Glomerular visceral epithelial cell (primary cell): ENCODE results near the gene RAB3GAP2.
"Not testable (repeated sequence)": the region's sequence is repeated elsewhere in the genome, so short reads cannot be mapped to it uniquely, and the experiment has no call there.

ENCODE experiments used
- DNase-seq: peaks from one replicate; pipeline ENCODE4 v3.0.0-alpha.2; 2016; ENCODE audit errors: extremely low spot score

Gene RAB3GAP2

DNA sequence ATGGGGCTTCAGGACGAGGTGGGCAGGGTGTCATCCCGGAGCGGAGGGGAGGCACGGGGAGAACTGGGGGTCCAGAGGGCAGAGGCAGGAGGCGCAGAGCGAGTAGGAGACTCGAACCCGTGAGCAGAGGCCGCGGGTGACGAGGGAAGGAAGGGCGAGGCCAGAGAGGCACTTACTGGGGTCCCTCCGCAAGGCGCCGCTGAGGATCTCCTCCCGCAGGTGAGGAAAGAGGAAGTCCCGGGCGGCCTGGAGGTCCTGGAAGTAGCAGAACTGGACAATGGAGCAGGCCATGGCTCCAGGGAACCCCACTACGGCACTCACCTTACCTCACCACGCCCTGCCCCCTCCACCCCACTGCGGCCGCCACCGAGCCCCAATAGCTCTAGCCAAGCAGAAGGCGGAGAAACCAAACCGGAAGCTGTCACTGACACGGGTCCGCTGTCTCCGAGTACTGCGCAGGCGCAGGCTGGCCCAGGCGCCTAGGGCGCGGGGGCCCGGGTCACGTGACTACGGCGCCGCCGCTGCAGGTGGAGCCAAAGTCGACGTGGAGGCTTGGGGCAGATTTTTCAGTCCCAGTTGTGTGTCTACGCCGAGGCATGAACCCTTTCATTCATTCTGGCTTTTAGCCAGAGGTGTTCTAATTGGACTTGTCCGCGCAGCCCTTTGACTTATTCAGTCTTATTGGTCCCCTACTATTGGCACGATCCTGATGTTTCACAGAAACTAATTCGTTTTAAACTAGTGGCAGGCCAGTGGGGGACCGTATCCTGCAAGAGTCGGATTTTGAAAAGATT, at the start of gene RAB3GAP2:
Gene RAB3GAP2 (minus strand): TSS at position 407 of the 794 bp plus-strand sequence. CDS start 116 bp downstream, at position 291.
- DNase-seq: peak; percentile 96

- DNase-seq: no peak
Observed at GRCh38 chr1:220321758-220322157, 49.5 kb upstream of the RAB3GAP2 start.

DNA sequence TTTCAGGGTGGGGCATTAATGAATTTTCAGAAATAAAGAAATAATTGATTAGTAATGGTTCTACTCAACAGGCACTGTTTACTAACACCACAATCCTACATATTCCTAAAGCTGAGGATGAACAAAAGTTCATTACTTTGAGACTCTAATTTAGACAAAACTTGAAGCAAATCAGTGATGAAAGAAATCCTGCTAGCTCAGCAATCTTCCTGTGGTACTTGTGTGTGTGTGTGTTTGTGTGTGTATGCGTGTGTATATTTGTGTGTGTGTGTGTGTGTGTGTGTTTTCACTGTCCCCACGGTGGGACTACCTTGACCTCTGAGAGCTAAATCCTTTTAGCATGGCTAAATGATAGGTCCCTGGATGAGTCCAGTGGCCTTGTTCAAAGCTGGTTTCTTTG, 48.5 kb upstream of the RAB3GAP2 start:
- no peak for DNase-seq

DNA sequence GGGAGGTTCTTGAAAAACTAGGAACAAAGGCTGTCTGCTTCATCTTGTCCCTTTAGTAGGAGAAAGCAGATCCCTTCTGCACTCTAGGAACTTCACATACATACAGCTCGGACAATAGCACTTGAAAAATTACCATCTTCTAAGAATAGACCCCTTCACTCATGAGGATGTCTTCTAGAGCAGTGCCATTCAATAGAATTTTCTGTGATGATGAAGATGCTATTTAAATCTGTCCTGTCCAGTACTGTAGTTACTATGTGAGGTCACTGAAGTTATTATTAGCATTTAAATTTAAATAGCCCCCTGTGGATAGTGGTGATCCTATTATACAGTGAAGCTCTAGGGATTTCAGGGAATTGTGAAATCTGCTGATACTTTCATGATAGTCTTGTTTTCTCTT, 46.4 kb upstream of the RAB3GAP2 start:
- DNase-seq: no peak

DNA sequence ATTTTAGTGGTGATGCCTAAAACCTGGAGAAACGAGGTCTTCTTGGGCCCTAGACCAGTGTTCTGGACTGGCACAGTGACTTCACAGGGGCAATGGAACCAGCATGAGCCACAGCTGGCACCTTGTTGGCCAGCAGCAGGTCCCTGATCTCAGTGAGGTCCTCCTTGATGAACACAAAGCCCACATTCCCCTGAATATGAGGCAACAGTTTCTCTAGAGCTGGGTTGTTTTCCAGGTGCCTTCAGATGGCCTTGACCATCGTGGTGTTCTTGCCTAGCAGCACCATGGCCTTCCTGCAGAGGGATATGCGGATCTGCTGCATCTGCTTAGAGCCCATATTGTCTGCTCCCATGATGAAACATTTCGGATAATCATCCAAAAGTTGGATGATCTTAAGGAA, 44.9 kb upstream of the RAB3GAP2 start:
- no peak for DNase-seq

- DNase-seq: no peak
Observed at GRCh38 chr1:220316305-220316704, 44.1 kb upstream of the RAB3GAP2 start.

DNA sequence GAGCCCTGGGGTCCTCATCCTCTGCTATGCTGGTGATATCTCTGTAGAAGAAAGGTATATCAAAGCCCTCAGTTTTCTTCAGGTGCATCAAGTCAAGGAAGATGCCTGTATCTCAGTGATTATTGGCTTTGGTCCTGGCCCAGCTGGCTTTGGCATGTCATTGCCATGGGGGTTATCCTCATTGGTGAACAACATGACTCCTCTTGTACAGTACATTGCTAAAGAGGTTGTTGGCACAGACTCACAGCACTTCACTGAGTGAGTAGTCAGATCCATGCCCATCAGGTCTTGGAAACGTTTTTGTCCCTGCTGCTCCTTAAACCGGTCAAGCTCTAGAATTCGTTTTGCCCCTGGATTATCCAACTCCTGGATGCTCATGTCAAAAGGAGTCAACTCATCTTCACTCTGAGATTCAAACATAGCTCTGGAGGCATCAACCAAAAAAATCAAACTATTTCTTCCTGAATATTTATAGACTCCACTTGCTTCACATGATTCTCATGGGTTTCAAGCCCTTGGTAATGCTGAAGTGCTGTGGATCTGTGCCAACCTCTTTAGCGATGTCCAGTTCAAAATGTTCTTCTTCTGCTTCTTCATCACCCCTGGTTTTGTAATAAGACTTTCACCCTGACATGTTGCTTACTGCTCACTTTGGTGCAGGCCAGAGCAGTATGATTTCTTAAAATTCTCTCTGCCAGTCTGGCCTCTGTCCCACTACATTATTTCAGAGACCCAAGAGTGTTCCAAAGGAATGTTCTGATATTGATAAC, 43.0 kb upstream of the RAB3GAP2 start:
- DNase-seq: no peak

DNA sequence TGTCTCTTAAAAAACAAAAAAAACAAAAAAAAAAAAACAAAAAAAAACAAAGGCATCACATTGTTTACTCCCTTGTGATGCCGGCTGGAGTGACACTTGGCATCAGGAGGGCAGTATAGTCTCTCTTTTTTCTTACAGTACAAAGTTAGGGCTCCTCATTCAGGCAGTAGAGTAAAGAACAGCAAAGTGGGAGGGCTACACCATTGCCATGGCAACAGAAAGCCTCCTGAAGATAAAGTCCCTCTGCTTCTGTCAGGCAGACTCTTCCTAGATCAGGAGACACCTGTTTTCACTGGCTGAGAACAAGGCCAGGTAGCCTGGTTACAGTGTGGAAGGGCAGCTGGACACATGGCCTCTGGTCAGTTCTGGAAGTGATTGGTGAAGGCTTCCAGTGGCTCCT, 41.3 kb upstream of the RAB3GAP2 start:
- no peak for DNase-seq

GRCh38 chr1:220310147-220310546, 37.9 kb upstream of the RAB3GAP2 start:
- DNase-seq: not testable (repeated sequence)

- DNase-seq: no peak
Observed at GRCh38 chr1:220307607-220308006, 35.4 kb upstream of the RAB3GAP2 start.

DNA sequence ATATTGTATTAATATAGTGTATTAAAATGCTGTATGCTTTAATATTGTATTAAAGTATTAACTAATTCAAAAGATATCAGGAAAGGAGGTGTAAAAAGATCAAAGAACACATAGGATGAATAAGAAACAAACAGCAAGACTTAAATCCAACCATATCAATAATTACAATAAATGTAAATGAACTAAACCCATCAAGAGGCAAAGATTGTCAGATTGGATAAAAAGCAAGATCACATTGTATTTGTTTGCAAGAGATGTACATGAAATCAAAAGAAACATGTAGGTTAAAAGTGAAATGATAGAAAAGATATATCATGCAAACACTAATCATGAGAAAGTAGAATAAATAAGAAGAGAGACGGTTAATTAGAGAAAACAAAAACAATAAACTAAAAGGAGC, 34.1 kb upstream of the RAB3GAP2 start:
- DNase-seq: no peak

DNA sequence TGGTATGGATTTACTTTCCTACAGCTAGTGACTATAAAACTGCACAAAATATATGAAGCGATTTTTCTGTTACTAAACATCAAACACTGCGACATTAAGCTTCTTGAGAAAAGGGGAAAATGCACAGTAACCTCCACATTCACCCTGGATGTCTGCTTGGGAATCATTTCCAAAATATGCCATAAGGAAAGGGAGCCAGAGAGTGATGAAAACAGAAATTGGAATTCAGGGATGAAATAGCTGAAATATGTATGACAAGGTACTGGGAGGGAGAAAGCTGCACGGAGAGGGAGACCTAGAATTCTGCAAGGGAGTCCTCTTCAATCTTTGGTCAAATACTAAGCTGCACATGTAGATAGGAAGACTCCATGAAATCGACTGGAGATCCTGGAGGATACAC, 31.6 kb upstream of the RAB3GAP2 start:
- no peak for DNase-seq

- no peak for DNase-seq
Observed at GRCh38 chr1:220301630-220302029, 29.4 kb upstream of the RAB3GAP2 start.

DNA sequence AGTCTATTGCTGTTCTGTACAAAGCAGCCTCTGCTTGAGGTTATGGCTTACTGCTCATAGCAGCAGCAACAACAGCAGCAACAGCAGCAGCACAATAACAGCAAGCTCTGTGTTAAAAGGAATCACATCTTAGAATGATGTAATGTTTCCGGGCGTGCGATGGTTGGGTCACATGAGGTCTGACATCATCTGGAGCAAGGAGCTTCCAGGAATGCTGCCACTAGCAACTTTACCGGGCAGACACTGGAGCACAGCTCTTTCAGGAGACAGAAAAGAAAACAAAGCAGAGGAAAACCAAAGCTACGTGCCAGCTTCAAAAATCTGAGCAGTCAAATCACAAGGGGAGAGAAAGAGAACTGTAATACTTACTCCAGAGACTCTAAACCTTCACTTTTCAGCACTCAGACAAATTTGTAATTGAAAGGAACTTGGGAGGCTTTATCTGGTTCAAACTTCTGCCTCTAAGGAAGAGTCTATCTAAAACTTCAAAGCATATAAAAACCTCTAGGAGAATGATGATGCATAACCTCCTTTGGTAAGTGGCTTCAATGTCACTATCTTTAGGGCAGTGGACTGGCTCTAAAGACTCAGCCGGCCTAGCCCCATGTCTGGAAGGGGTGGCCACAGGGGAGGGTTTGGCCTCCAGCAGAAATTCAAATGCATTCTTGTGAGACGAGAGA, 28.3 kb upstream of the RAB3GAP2 start:
- DNase-seq: peak; percentile 86

GRCh38 chr1:220299337-220299736, 27.1 kb upstream of the RAB3GAP2 start:
- DNase-seq: no peak

GRCh38 chr1:220298470-220299205, 26.4 kb upstream of the RAB3GAP2 start:
- no peak for DNase-seq

GRCh38 chr1:220296981-220297380, 24.7 kb upstream of the RAB3GAP2 start:
- DNase-seq: no peak

- no peak for DNase-seq
Observed at GRCh38 chr1:220294846-220295301, 22.6 kb upstream of the RAB3GAP2 start.

- DNase-seq: no peak
Observed at GRCh38 chr1:220291580-220291979, 19.3 kb upstream of the RAB3GAP2 start.

DNA sequence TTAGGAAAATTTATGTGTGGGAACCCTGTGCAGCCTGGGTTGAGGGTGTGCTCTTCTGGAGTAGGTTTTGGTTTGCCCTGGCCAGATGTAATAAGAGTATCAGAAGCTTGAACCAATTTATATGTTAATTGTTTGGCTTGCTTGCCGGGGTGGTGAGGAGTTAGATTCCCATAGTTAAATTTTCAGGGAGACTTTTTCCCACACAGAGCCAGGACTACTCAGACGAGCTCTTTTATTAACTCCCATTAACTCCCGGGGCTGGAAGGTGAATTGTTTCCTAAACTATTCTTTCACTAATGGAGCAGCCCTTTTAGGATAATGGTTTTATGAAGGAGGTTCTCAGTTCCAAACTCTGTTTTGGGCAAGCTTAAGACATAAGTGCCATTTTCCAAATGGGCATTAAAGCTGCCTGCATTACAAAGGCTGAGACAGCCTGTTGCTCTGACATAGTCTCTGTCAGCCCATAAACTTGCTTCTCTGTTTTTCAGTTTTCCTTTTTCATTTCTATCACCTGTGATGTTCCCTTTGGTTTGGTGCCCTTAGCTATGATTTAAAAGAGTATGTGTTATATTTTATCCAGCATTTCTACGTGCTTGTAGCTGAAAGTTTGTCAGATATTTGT, 18.0 kb upstream of the RAB3GAP2 start:
- no peak for DNase-seq

DNA sequence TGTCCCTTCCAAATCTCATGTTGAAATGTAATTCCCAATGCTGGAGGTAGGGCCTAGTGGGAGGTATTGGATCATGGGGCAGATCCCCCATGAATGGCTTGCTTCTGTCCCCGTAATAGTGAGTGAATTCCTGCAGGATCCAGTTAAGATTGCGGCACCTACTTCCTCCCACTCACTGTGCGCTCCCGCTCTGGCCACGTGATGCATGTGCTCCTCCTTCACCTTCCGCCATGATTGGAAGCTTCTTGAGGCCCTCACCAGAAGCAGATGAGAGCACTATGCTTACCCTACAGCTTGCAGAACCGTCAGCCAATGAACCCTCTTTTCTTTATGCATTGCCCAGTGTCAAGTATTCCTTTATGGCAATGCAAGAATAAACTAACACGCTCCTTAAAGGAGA, 14.9 kb upstream of the RAB3GAP2 start:
- DNase-seq: no peak
